Upper lobe of left lung (tissue), 6 donors: ENCODE results near the gene STX3. TPM values are rescaled to one million over a fixed set of nuclear protein-coding genes. Genes with fewer than 3 reads are reported as not detected.
A peak's percentile ranks its signal among the peaks of the same experiment; 100 is the strongest.
"Not testable (repeated sequence)": the region's sequence is repeated elsewhere in the genome, so short reads cannot be mapped to it uniquely, and the experiment has no call there.

Experiments
- ATAC-seq, 2 donors: fragments of 200-7000 bp; cut with Tn5 transposase; one replicate each; pipeline ENCODE4 v1.9.1; 2022; ENCODE audit warnings: mild to moderate bottlenecking in 2 of 2, moderate library complexity in 2 of 2; ENCODE audit not compliant: low FRiP score in 2 of 2
- DNase-seq, 2 donors: peaks; one replicate each; pipeline ENCODE4 v3.0.0-alpha.2; 2019 to 2020
- H3K27ac ChIP-seq, 4 donors: fragments of 200-600 bp; sonication (generic); one replicate each; pipeline ENCODE4 v1.5.1; 2016 to 2019
- H3K27me3 ChIP-seq, 4 donors: fragments of 200-600 bp; sonication (generic); one replicate each; pipeline ENCODE4 v1.5.1; 2017 to 2019
- H3K36me3 ChIP-seq, 4 donors: fragments of 200-600 bp; sonication (generic); one replicate each; pipeline ENCODE4 v1.5.1; 2016 to 2019
- H3K4me1 ChIP-seq, 4 donors: fragments of 200-600 bp; sonication (generic); one replicate each; pipeline ENCODE4 v1.5.1; 2018 to 2019
- H3K4me3 ChIP-seq, 4 donors: fragments of 200-600 bp; sonication (generic); one replicate each; pipeline ENCODE4 v1.5.1; 2017 to 2019; ENCODE audit warnings: mild to moderate bottlenecking in 2 of 4, moderate library complexity in 1 of 4
- H3K9me3 ChIP-seq, 4 donors: fragments of 200-600 bp; sonication (generic); one replicate each; pipeline ENCODE4 v1.5.1; 2018 to 2019
- EP300 ChIP-seq, 4 donors: sonication (generic); formaldehyde crosslinking; IDR thresholded peaks; one replicate each; pipeline ENCODE4 v1.5.1; 2017; ENCODE audit warnings: antibody characterized with exemption in 4 of 4, control low read depth in 2 of 4
- POLR2A ChIP-seq, 4 donors: fragments of 450-650 bp; IDR thresholded peaks; one replicate each; pipeline ENCODE4 v1.5.1; 2016 to 2017; ENCODE audit warnings: antibody characterized with exemption in 4 of 4, mild to moderate bottlenecking in 2 of 4
- POLR2AphosphoS5 ChIP-seq, 2 donors: sonication (generic); formaldehyde crosslinking; IDR thresholded peaks; one replicate each; pipeline ENCODE4 v1.5.1; 2017; ENCODE audit warnings: antibody characterized with exemption in 2 of 2
- WGBS, 2 donors: methylation state at CpG; one replicate each; pipeline ENCODE4 v1.1.5; 2017 to 2018; 5-methylcytosine and 5-hydroxymethylcytosine counted together
- total RNA-seq, 6 donors: library from RNA; depleted of rRNA in 4 of 6; stranded (reverse); fragments of >200 nt in 4 of 6; gene quantifications; one replicate each; pipeline versions ENCODE4 v1.1.0 to v1.2.1, GENCODE V29; 2016 to 2021
- TF ChIP-seq, protein P1 (sequence below), 6 experiments: fragments of 450-650 bp in 4 of 6; fragments of 200-600 bp in 2 of 6; sonication (generic) in 2 of 6; IDR thresholded peaks; one replicate each; pipeline ENCODE4 v1.5.1; 2016 to 2019; ENCODE audit warnings: antibody characterized with exemption in 6 of 6
- donor health status: DM: no; HTN: no; CAD: no; lungs with moderate emphysema.
- donor health status: DM: no; HTN: yes; CAD: no; lungs with severe emphysema.

STX3 gene
- total RNA-seq, 6 donors from 2014 or later = 65.0 to 145 (median 135) TPM

DNA sequence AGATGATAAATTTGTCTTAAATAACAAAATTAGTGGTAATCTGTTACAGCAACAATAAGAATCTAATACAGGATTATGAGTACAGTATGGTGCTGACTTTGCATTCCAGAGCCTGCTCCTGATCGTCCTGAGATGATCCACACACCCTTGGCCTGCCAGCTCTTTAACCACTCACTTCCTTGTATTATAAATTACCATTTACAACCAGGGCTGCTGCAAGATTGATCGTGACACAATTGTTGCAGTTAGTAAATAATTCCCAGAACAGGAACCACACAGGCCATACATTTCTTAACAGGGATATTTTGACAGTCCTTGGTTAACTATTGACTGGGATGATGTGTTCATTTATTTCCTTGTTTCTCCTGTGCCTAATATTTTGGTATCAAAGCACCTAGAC, 94.0 kb downstream of the STX3 start:
- Histone ChIP-seq H3K9me3 (no peaks in the 10 kb centered on the region), H3K4me3 (no peak overlapping the region), H3K4me1 (no peaks in the 10 kb centered on the region), H3K36me3 (no peaks in the 10 kb centered on the region), H3K27ac (no peak overlapping the region), H3K27me3 (no peaks in the 10 kb centered on the region)
- TF ChIP-seq, protein P1, sequence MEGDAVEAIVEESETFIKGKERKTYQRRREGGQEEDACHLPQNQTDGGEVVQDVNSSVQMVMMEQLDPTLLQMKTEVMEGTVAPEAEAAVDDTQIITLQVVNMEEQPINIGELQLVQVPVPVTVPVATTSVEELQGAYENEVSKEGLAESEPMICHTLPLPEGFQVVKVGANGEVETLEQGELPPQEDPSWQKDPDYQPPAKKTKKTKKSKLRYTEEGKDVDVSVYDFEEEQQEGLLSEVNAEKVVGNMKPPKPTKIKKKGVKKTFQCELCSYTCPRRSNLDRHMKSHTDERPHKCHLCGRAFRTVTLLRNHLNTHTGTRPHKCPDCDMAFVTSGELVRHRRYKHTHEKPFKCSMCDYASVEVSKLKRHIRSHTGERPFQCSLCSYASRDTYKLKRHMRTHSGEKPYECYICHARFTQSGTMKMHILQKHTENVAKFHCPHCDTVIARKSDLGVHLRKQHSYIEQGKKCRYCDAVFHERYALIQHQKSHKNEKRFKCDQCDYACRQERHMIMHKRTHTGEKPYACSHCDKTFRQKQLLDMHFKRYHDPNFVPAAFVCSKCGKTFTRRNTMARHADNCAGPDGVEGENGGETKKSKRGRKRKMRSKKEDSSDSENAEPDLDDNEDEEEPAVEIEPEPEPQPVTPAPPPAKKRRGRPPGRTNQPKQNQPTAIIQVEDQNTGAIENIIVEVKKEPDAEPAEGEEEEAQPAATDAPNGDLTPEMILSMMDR (IDR thresholded peaks at IDR 0.05) = no peak
- TF ChIP-seq POLR2A (IDR thresholded peaks at IDR 0.05) = no peak
- no peak for TF ChIP-seq EP300 (IDR thresholded peaks at IDR 0.05)
- TF ChIP-seq POLR2AphosphoS5 (IDR thresholded peaks at IDR 0.05) = no peak
- WGBS, 2 donors = 9 to 12% methylated on average over 2 of the region's 2 CpGs
- peak in 1 of 2 donors; percentile 24 for DNase-seq
- no peak for ATAC-seq

DNA sequence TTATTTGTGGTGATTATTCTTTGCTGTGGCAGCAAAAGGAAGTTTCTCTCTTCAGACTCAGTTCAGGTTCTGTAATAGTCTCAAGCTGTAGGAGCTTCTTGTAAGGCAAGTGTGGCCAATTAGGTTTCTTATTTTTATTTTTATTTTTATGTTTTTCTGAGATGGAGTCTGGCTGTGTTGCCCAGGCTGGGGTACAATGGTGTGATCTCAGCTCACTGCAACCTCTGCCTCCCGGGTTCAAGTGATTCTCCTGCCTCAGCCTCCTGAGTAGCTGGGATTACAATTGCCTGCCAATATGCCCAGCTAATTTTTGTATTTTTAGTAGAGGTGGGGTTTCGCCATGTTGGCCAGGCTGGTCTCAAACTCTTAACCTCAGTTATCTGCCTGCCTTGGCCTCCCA, 94.4 kb downstream of the STX3 start:
- H3K36me3 ChIP-seq, H3K27ac ChIP-seq, ATAC-seq, H3K9me3 ChIP-seq, DNase-seq, H3K4me1 ChIP-seq, H3K27me3 ChIP-seq, H3K4me3 ChIP-seq: not testable (repeated sequence)
- 91 to 95% methylated on average over 2 of the region's 2 CpGs for WGBS, 2 donors

DNA sequence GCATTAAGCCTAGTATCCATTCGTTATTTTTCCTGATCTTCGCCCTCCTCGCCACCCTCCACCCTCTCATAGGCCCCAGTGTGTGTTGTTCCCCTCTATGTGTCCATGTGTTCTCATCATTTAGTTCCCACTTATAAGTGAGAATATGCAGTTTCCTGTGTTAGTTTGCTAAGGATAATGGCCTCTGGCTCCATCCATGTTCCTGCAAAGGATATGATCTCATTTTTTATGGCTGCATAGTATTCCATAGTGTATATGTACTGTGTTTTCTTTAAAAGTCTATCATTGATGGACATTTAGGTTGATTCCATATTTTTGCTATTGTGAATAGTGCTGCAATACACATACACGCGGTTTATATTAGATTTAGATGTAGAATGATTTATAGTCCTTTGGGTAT, 96.2 kb downstream of the STX3 start:
- H3K27ac ChIP-seq, H3K9me3 ChIP-seq, H3K4me3 ChIP-seq, H3K4me1 ChIP-seq, H3K27me3 ChIP-seq, DNase-seq, ATAC-seq, H3K36me3 ChIP-seq: not testable (repeated sequence)
- 91 to 94% methylated on average over 5 of the region's 5 CpGs for WGBS, 2 donors

DNA sequence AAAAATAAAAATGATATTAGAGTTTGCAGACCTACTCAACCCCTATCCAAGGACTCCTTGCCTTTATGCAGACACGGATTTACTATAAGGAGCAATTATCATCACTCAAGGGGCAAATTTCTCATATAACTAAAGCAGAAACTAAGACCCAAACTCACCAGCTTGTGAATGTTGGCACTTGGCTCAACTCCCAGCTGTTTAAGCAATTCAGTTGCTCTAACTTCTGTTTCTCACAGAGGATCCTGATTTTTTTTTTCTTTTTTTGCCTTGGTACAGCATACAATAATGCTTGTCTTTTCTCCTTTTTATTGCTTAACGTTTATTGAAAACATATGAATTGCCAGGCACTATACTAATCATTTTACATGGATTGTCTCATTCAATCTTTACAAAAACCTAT, 99.7 kb downstream of the STX3 start:
- H3K9me3 ChIP-seq = no peaks in the 10 kb centered on the region
- no peaks in the 10 kb centered on the region for H3K4me1 ChIP-seq
- DNase-seq (no peak), ATAC-seq (no peak)
- no peaks in the 10 kb centered on the region for H3K27me3 ChIP-seq
- no peaks in the 10 kb centered on the region for H3K36me3 ChIP-seq
- no peak overlapping the region for H3K27ac ChIP-seq
- 56 to 62% methylated on average over 2 of the region's 2 CpGs for WGBS, 2 donors
- TF ChIP-seq, protein P1 (IDR thresholded peaks at IDR 0.05) = no peak
- TF ChIP-seq EP300 (IDR thresholded peaks at IDR 0.05) (no peak), POLR2A (IDR thresholded peaks at IDR 0.05) (no peak), POLR2AphosphoS5 (IDR thresholded peaks at IDR 0.05) (no peak)
- H3K4me3 ChIP-seq = no peak overlapping the region

Other genes starting within 250 kb of the STX3 start
- not detected for gene OR4D9, start 243.8 kb upstream of the STX3 start, total RNA-seq
- gene OSBP, start 139.6 kb upstream of the STX3 start, total RNA-seq = 10 to 100 TPM; 24.4 to 52.6 (median 35.0) TPM
- 10 to 100 TPM; 13.4 to 34.5 (median 23.7) TPM for gene PATL1, start 86.3 kb upstream of the STX3 start, total RNA-seq
- gene OR10V1, start 41.5 kb upstream of the STX3 start, total RNA-seq = not detected
- 10 to 100 TPM; 15.9 to 40.0 (median 35.0) TPM for gene MRPL16, start 55.4 kb downstream of the STX3 start, total RNA-seq
- gene CBLIF, start 90.1 kb downstream of the STX3 start, total RNA-seq = not detected
- 1 to 10 TPM in 1 of 6 donors, not detected in 5; 1.1 TPM for gene TCN1, start 111.1 kb downstream of the STX3 start, total RNA-seq
- not detected for gene OOSP3, start 123.4 kb downstream of the STX3 start, total RNA-seq
- under 1 TPM in 1 of 6 donors, not detected in 5; 0.91 TPM for gene OOSP1, start 183.1 kb downstream of the STX3 start, total RNA-seq
- not detected for gene OOSP4A, start 208.7 kb downstream of the STX3 start, total RNA-seq